ENCODE measurements around the gene GDF10. TPM values are rescaled to one million over a fixed set of nuclear protein-coding genes. Genes with fewer than 3 reads are reported as not detected.

GDF10 gene
- polyA plus RNA-seq, 1 donor (not counting 4 experiments of a cell fraction or from before 2014, with no cell fraction given) = not detected

GRCh38 chr10:47349941-47350371 lies 50.0 kb downstream of the GDF10 start:
- DNase-seq (ENCODE audit: low read depth, low spot score) (no peak), FAIRE-seq (no peak)
- Histone ChIP-seq H3K4me3 (ENCODE audit: control insufficient read depth in 2 of 3, extremely low read depth in 1 of 3, insufficient read depth in 2 of 3, low read depth in 1 of 3, low read length in 3 of 3) (no peak overlapping the region), H4K20me1 (ENCODE audit: control insufficient read depth, extremely low read depth, insufficient read depth, low read length) (no peaks in the 10 kb centered on the region), H3K4me2 (ENCODE audit: control insufficient read depth, extremely low read depth, insufficient read depth, low read depth, low read length) (no peak overlapping the region), H3K4me1 (ENCODE audit: control insufficient read depth, extremely low read depth, insufficient read depth, low read length) (no peaks in the 10 kb centered on the region), H3K9ac (ENCODE audit: control insufficient read depth, extremely low read depth, insufficient read depth, low read length) (no peak overlapping the region), H2AFZ (ENCODE audit: control insufficient read depth, low read length) (no peak overlapping the region), H3K27me3 (ENCODE audit: control insufficient read depth, extremely low read depth, insufficient read depth, low read length) (no peaks in the 10 kb centered on the region), H3K27ac (ENCODE audit: control insufficient read depth, insufficient read depth, low read length) (no peak overlapping the region), H3K9me3 (ENCODE audit: control insufficient read depth, low read depth, low read length) (no peaks in the 10 kb centered on the region), H3K36me3 (ENCODE audit: control insufficient read depth in 2 of 2, extremely low read depth in 1 of 2, insufficient read depth in 2 of 2, low read length in 2 of 2) (no peaks in the 10 kb centered on the region), H3K79me2 (ENCODE audit: control insufficient read depth, insufficient read depth, low read length) (no peaks in the 10 kb centered on the region), H3K9me1 (ENCODE audit: control insufficient read depth, extremely low read depth, insufficient read depth, low read length) (no peaks in the 10 kb centered on the region)
- TF ChIP-seq CTCF (optimal IDR thresholded peaks at IDR 0.05 in 1 of 3, IDR thresholded peaks at IDR 0.05 in 1 of 3, conservative IDR thresholded peaks at IDR 0.05 in 1 of 3; ENCODE audit: extremely low read depth in 1 of 3, insufficient read depth in 2 of 3, low read length in 3 of 3) = no peak
- dilution Hi-C loops (cut with MboI; ENCODE audit: extremely low pct_ligation_motif_present, low sequenced_read_pairs) = no loop called here

- Histone ChIP-seq H3K9me1 (ENCODE audit: control insufficient read depth, extremely low read depth, insufficient read depth, low read length) (no peaks in the 10 kb centered on the region), H3K4me1 (ENCODE audit: control insufficient read depth, extremely low read depth, insufficient read depth, low read length) (no peaks in the 10 kb centered on the region), H3K4me2 (ENCODE audit: control insufficient read depth, extremely low read depth, insufficient read depth, low read depth, low read length) (no peak overlapping the region), H4K20me1 (ENCODE audit: control insufficient read depth, extremely low read depth, insufficient read depth, low read length) (no peaks in the 10 kb centered on the region), H3K27me3 (ENCODE audit: control insufficient read depth, extremely low read depth, insufficient read depth, low read length) (no peaks in the 10 kb centered on the region), H3K9ac (ENCODE audit: control insufficient read depth, extremely low read depth, insufficient read depth, low read length) (no peak overlapping the region), H3K36me3 (ENCODE audit: control insufficient read depth in 2 of 2, extremely low read depth in 1 of 2, insufficient read depth in 2 of 2, low read length in 2 of 2) (no peaks in the 10 kb centered on the region), H2AFZ (ENCODE audit: control insufficient read depth, low read length) (no peak overlapping the region), H3K27ac (ENCODE audit: control insufficient read depth, insufficient read depth, low read length) (no peak overlapping the region), H3K9me3 (ENCODE audit: control insufficient read depth, low read depth, low read length) (no peaks in the 10 kb centered on the region), H3K79me2 (ENCODE audit: control insufficient read depth, insufficient read depth, low read length) (no peaks in the 10 kb centered on the region), H3K4me3 (ENCODE audit: control insufficient read depth in 2 of 3, extremely low read depth in 1 of 3, insufficient read depth in 2 of 3, low read depth in 1 of 3, low read length in 3 of 3) (no peak overlapping the region)
- TF ChIP-seq EZH2 (IDR thresholded peaks at IDR 0.05; ENCODE audit: low read length) (no peak), CTCF (optimal IDR thresholded peaks at IDR 0.05 in 1 of 3, IDR thresholded peaks at IDR 0.05 in 1 of 3, conservative IDR thresholded peaks at IDR 0.05 in 1 of 3; ENCODE audit: extremely low read depth in 1 of 3, insufficient read depth in 2 of 3, low read length in 3 of 3) (no peak)
- dilution Hi-C loops (cut with MboI; ENCODE audit: extremely low pct_ligation_motif_present, low sequenced_read_pairs) = no loop called here
- DNase-seq (ENCODE audit: low read depth, low spot score) = no peak
- no peak for FAIRE-seq
These were observed 51.0 kb downstream of the GDF10 start for GRCh38 chr10:47350671-47351640.

All from keratinocyte (primary cell).